Measurements from ENCODE around the gene PABPN1.

PABPN1 gene

DNA sequence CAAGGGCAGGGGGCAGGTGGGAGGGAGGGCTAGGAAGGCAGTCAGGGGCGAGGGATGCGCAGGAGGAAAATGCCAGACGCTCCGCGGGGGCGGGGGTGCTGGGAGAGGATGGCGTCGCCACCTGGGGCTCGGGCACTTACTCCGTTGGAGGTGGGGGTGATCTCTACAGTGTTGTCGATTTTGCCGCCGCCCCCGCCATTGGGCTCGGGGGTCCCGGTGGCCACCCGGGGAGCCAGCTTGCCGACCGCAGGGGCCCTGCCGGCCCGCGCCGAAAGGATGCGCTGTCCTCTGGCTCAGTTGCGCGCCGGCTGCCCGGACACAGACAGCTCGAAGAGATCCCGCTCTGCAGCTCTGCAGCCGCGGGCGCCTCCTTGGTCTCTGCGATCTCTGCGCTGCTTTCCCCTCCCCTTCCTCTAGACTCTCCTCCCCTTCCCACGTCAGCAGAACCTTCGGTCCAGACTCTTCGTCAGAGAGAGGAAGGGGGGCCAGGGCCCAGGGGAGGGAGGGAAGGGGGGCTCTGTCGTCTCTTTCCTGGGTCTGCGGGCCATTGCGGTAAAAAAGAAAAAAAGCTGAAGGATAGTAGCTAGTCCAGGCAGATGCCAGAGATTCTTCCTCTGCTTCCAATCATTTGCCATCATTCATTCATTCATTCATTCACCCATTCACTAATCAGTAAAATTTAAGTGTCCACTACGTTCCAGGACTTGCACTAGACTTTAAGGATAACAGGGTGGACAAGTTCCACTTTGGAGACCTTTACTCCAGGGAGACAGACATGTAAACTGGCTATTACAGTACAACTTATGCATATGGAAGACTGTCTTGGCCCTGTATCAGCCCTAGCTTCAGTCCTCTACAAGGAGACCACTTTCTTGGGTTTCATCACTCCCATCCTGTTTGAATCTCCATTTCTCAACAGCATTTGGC is 31.5 kb downstream of the PABPN1 start, which contains the start of gene SLC22A17:
Gene SLC22A17 (minus strand): TSS at position 382 of the 927 bp plus-strand sequence.
- H3K4me3 ChIP-seq (ENCODE audit: low read length), result peak within 1 kb of the TSS; percentile 75
- TF ChIP-seq, protein P1, sequence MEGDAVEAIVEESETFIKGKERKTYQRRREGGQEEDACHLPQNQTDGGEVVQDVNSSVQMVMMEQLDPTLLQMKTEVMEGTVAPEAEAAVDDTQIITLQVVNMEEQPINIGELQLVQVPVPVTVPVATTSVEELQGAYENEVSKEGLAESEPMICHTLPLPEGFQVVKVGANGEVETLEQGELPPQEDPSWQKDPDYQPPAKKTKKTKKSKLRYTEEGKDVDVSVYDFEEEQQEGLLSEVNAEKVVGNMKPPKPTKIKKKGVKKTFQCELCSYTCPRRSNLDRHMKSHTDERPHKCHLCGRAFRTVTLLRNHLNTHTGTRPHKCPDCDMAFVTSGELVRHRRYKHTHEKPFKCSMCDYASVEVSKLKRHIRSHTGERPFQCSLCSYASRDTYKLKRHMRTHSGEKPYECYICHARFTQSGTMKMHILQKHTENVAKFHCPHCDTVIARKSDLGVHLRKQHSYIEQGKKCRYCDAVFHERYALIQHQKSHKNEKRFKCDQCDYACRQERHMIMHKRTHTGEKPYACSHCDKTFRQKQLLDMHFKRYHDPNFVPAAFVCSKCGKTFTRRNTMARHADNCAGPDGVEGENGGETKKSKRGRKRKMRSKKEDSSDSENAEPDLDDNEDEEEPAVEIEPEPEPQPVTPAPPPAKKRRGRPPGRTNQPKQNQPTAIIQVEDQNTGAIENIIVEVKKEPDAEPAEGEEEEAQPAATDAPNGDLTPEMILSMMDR (conservative IDR thresholded peaks at IDR 0.05; ENCODE audit: low read length), result peak; percentile 18; the same call in 1 of the 2 replicates
- DNase-seq (ENCODE audit: low read depth), result peak; percentile 82

DNA sequence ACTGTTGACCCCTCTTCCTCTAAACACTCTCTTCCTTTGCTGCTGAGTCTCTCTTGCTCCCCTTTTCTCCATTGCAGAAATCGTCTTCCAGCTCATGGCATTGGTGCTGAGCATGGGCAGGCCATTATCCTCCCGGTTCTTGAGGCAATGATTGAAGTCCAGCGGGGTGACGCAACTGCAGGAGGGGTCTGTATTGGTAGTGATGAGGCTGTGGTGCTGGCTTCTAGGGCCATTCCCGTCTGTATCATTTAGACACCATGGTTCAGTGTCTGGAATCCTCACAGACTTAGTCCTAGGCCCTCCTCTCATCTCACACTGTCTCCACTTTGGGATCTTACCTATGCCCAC is 32.1 kb downstream of the PABPN1 start:
- DNase-seq (ENCODE audit: low read depth), result no peak
- H3K4me3 ChIP-seq (ENCODE audit: low read length), result no peak overlapping the region

DNA sequence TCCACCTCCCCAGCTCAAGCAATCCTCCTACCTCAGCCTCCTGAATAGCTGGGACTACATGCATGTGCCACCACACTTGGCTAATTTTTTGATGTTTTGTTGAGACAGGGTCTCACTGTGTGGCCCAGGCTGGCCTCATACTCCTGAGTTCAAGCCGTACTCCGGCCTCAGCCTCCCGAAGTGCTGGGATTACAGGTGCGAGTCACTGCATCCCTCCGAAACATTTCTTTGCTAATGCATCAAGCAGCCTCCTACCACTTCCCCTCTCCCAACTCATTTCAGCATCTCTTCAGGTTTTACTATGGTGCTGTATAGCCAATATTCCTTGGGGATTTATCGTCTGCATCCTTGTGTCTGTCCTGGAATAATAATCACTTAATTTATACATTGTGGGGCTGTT is 33.7 kb downstream of the PABPN1 start:
- TF ChIP-seq, protein P1 (conservative IDR thresholded peaks at IDR 0.05; ENCODE audit: low read length), result no peak
- DNase-seq (ENCODE audit: low read depth), result no peak
- no peak overlapping the region for H3K4me3 ChIP-seq (ENCODE audit: low read length)

More for the DNA sequence above, 32.1 kb downstream of the PABPN1 start:
- TF ChIP-seq, protein P1 (conservative IDR thresholded peaks at IDR 0.05; ENCODE audit: low read length), result no peak

DNA sequence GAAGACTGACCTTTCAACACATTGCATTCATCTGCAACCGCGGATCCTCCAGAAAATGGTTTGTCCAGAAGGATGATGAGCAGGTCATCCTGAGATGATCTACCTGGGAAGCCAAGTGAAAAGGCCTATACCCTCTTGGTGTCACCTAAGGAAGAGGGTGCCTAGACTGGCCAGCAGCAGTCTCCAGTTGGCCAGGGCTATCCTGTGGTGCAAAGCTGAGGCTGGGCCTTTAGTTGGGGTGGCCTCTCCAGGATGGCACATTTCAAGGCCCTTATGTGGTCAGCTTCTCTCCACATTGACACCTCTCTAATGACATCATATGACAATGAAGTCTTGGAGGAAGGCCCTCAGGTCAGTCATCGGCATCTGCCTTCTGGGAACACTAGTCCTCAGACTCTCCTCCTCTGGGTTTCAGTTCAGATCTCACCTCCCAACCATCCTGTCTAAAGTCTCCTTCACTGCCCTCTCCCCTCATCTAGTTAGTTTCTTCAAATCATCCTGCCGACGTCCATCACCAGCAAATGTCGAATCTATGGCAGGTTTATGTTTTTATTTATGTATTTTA is 34.7 kb downstream of the PABPN1 start:
- no peak for DNase-seq (ENCODE audit: low read depth)
- TF ChIP-seq, protein P1 (conservative IDR thresholded peaks at IDR 0.05; ENCODE audit: low read length), result no peak
- no peak overlapping the region for H3K4me3 ChIP-seq (ENCODE audit: low read length)

DNA sequence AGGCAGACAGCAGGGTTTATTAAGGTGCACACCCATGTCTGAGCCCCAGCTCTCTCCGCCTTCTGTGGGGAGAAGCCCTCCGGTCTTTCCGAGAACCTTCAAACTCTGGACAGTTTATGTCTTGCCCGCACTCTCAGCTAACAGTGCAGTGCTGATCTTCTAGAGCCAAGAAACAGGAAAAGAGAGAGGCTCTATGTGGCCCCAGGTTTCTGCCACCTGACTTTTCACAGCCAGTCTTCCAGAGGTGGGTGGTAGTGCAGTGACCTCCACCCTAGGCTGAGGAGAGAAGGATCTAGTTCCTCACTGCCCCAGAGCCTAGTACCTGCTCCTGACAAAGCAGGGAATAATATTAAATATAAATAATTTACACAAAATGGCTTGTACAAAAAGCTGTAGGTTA is 35.4 kb downstream of the PABPN1 start:
- H3K4me3 ChIP-seq (ENCODE audit: low read length), result no peak overlapping the region
- DNase-seq (ENCODE audit: low read depth), result no peak

DNA sequence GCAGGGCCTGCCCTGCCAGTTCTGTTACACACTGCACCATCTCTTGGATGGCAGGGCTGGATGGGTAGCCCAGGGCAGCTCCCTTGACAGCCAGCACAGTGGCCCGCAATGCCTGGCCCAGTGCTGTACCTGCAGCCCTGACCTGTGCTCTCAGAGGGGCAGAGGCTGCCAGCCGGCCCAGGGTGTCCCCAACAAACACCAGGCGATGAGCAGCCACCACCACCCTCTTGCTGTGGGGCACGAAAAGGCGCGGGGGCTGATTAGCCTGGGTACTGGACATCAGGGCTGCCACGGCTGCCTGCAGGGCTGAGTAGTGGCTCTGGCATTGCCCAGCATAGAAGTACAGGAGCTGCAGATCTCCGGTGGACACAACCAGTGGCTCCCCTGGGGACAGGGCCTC is 36.0 kb downstream of the PABPN1 start:
- H3K4me3 ChIP-seq (ENCODE audit: low read length), result no peak overlapping the region
- no peak for DNase-seq (ENCODE audit: low read depth)
- TF ChIP-seq, protein P1 (conservative IDR thresholded peaks at IDR 0.05; ENCODE audit: low read length), result no peak

More for the DNA sequence above, 35.4 kb downstream of the PABPN1 start:
- TF ChIP-seq, protein P1 (conservative IDR thresholded peaks at IDR 0.05; ENCODE audit: low read length), result no peak

Data from AG10803 (cell line).